Mesothelial cell of epicardium (in vitro differentiated cells): Measurements from ENCODE around the gene LIPN. TPM values are rescaled to one million over a fixed set of nuclear protein-coding genes. Genes with fewer than 3 reads are reported as not detected.

Experiments
- DNase-seq, 2 experiments: peaks; one replicate each; pipeline ENCODE4 v3.0.0; 2021; ENCODE audit warnings: low spot score in 2 of 2; ENCODE audit not compliant: unreplicated experiment in 2 of 2
- H3K27ac Mint-ChIP-seq: 2 replicates; pipeline ENCODE4 v1.8.0; 2021; ENCODE audit warnings: mixed read lengths
- H3K27me3 Mint-ChIP-seq: 2 replicates; pipeline ENCODE4 v1.8.0; 2021; ENCODE audit warnings: low read depth, mixed read lengths
- H3K36me3 Mint-ChIP-seq: 2 replicates; pipeline ENCODE4 v1.8.0; 2021; ENCODE audit warnings: mixed read lengths
- H3K4me1 Mint-ChIP-seq: 2 replicates; pipeline ENCODE4 v1.8.0; 2021; ENCODE audit warnings: mixed read lengths
- H3K4me3 Mint-ChIP-seq: 2 replicates; pipeline ENCODE4 v1.8.0; 2021; ENCODE audit warnings: mild to moderate bottlenecking, moderate library complexity, mixed read lengths
- H3K9me3 Mint-ChIP-seq: 2 replicates; pipeline ENCODE4 v1.8.0; 2021; ENCODE audit warnings: mixed read lengths
- total RNA-seq: library from RNA; stranded (reverse); gene quantifications from 3 replicates; pipeline ENCODE4 v1.2.1, GENCODE V29; 2021
- TF ChIP-seq, protein P1 (sequence below): fragments of 200-600 bp; sonication (generic); IDR thresholded peaks from one replicate; pipeline ENCODE4 v1.5.0; 2021; ENCODE audit warnings: antibody characterized with exemption; ENCODE audit not compliant: unreplicated experiment

LIPN gene, protein sequence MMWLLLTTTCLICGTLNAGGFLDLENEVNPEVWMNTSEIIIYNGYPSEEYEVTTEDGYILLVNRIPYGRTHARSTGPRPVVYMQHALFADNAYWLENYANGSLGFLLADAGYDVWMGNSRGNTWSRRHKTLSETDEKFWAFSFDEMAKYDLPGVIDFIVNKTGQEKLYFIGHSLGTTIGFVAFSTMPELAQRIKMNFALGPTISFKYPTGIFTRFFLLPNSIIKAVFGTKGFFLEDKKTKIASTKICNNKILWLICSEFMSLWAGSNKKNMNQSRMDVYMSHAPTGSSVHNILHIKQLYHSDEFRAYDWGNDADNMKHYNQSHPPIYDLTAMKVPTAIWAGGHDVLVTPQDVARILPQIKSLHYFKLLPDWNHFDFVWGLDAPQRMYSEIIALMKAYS
- not detected in 3 replicates for total RNA-seq

- no peak within 1 kb of the TSS for H3K27ac Mint-ChIP-seq
- H3K9me3 Mint-ChIP-seq = no peaks in the 10 kb centered on the region
- DNase-seq = no peak
- peaks cover 5% of the 10 kb centered on the region for H3K27me3 Mint-ChIP-seq
- no peaks in the 10 kb centered on the region for H3K36me3 Mint-ChIP-seq
- H3K4me1 Mint-ChIP-seq = peaks cover 5% of the 10 kb centered on the region
- H3K4me3 Mint-ChIP-seq = no peak within 1 kb of the TSS
- TF ChIP-seq, protein P1, sequence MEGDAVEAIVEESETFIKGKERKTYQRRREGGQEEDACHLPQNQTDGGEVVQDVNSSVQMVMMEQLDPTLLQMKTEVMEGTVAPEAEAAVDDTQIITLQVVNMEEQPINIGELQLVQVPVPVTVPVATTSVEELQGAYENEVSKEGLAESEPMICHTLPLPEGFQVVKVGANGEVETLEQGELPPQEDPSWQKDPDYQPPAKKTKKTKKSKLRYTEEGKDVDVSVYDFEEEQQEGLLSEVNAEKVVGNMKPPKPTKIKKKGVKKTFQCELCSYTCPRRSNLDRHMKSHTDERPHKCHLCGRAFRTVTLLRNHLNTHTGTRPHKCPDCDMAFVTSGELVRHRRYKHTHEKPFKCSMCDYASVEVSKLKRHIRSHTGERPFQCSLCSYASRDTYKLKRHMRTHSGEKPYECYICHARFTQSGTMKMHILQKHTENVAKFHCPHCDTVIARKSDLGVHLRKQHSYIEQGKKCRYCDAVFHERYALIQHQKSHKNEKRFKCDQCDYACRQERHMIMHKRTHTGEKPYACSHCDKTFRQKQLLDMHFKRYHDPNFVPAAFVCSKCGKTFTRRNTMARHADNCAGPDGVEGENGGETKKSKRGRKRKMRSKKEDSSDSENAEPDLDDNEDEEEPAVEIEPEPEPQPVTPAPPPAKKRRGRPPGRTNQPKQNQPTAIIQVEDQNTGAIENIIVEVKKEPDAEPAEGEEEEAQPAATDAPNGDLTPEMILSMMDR = no peak
Measured at GRCh38 chr10:88759366-88760101, at the start of gene LIPN. Gene LIPN (plus strand): TSS chr10:88760020. CDS start chr10:88761406, 1,386 bp downstream.

GRCh38 chr10:88715517-88715916 is 44.3 kb upstream of the LIPN start:
- Mint-ChIP-seq H3K9me3 (no peaks in the 10 kb centered on the region), H3K27me3 (peaks cover 24% of the 10 kb centered on the region), H3K36me3 (no peaks in the 10 kb centered on the region), H3K4me1 (no peaks in the 10 kb centered on the region), H3K27ac (no peak overlapping the region), H3K4me3 (no peak overlapping the region)
- TF ChIP-seq, protein P1 = no peak
- DNase-seq = no peak

DNA sequence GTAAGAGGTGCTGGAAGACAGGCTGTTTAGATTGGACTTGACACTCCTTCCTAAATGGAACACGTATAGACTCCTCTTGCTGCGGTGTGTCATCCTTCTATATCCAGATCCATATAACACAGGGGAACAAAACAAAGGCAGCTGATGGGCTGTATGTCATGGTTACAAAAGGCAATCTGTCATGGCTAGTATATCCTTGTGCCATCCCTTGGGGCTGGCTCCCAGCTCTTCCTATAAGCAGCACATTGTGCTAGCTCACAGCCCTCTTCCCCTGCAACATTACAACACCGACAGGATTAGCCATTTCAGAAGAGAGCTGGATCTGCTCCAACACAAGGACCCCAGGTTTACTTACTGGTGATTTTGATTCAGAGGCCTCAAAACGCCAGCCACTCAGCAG is 38.4 kb upstream of the LIPN start:
- Mint-ChIP-seq H3K4me1 (no peaks in the 10 kb centered on the region), H3K9me3 (no peaks in the 10 kb centered on the region), H3K27ac (no peak overlapping the region), H3K36me3 (no peaks in the 10 kb centered on the region), H3K27me3 (peaks cover 29% of the 10 kb centered on the region), H3K4me3 (no peak overlapping the region)
- TF ChIP-seq, protein P1 = no peak
- no peak for DNase-seq

DNA sequence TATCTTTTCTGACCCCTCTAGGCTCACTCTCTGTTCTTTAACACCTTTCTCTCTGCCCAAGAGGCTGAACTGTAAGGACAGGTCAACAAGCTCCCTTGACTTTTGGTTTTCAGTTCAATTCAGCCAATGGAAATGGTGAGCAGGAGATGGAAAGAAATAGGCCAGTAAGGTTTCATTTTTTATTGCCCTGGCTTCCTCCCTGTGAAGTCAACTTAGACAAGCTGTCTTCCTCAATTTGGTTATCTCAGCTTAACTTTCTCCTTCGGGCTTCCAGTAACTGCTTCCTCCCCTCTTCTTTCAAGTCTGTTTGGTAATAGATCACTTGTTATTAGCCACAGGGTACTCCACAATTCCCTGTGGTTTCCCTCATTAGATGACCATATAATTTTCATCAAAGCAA is 34.0 kb upstream of the LIPN start:
- Mint-ChIP-seq H3K4me3 (no peak overlapping the region), H3K36me3 (no peaks in the 10 kb centered on the region), H3K4me1 (no peaks in the 10 kb centered on the region), H3K27ac (no peak overlapping the region), H3K9me3 (no peaks in the 10 kb centered on the region), H3K27me3 (peaks cover 32% of the 10 kb centered on the region)
- no peak for DNase-seq
- TF ChIP-seq, protein P1 = no peak

DNA sequence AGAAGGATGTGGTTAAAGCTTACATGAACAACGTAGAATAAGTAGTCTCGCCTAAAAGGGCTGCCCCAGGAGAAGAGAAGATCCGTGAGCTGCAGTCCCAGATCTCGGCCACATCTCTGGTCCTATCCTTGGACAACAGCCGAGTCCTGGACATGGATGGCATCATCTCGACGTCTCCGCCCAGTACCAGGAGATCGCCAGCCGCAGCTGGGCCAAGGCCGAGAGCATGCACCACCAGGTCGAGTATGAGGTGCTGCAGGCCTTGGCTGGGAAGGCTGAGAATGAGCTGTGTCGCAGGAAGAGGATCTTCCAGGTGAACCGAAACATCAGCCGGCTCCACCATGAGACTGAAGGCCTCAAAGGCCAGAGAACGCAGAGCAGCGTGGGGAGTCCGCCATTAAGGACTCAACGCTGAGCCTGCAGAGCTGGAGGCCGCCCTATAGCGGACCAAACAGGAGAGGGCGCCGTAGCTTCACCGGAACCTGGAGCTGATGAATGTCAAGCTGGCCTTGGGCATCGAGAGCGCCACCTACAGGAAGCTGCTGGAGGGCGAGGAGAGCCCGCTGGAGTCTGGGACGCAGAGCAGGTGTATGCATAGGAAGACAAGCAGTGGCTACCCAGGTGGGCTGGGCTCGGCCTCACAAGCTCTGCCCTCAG is 31.6 kb upstream of the LIPN start:
- DNase-seq = no peak
- H3K4me1 Mint-ChIP-seq = no peaks in the 10 kb centered on the region
- TF ChIP-seq, protein P1 = no peak
- no peaks in the 10 kb centered on the region for H3K9me3 Mint-ChIP-seq
- H3K4me3 Mint-ChIP-seq = no peak overlapping the region
- H3K27me3 Mint-ChIP-seq = peaks cover 26% of the 10 kb centered on the region
- no peaks in the 10 kb centered on the region for H3K36me3 Mint-ChIP-seq
- H3K27ac Mint-ChIP-seq = no peak overlapping the region
